Measurements from ENCODE around the gene ACOT11.
"Not testable (repeated sequence)": the region's sequence is repeated elsewhere in the genome, so short reads cannot be mapped to it uniquely, and the experiment has no call there.

Gene ACOT11

DNA sequence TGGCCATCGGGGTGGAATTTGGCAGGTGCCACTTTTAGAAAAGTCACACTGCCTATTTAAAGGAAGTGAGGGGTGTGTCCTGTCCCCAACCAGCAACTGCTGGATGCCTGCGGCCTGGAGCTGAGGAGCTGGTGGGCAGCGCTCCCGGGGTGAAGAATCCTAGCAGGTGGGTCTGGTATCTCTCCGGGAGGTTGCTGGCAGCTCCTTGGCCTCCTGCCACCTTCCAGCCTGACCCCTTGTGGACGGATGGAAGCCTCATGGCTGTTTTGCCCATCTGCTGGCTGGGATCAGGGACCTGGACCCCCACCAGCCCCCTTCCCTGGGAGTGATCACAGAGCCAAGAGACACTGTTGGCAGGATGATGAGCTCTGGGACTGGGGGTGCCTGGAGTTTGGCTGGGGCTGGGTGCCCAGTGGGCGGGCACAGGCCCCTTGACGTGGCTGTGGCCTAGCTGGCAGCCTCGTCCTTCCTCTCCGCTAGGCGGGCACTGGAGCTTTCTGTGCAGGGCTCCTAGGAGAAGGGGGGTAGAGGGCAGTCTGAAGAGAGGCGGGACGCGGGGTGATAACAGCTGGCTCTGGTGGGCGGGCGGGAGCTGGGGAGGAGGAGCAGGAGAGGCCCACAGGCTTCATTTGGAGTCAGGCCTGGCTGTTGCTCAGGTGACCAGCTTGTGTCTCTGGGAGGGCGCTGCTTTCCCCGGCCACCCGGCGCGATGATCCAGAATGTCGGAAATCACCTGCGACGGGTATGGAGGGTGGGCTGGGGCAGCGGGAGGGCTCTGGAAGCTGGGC is at the start of gene ACOT11:
Gene ACOT11, plus strand, starts transcription at position 628 of the 788 bp plus-strand sequence. Its CDS starts 82 bp downstream, at position 710.
- DNase-seq (ENCODE audit: low spot score), result peak; percentile 90

DNA sequence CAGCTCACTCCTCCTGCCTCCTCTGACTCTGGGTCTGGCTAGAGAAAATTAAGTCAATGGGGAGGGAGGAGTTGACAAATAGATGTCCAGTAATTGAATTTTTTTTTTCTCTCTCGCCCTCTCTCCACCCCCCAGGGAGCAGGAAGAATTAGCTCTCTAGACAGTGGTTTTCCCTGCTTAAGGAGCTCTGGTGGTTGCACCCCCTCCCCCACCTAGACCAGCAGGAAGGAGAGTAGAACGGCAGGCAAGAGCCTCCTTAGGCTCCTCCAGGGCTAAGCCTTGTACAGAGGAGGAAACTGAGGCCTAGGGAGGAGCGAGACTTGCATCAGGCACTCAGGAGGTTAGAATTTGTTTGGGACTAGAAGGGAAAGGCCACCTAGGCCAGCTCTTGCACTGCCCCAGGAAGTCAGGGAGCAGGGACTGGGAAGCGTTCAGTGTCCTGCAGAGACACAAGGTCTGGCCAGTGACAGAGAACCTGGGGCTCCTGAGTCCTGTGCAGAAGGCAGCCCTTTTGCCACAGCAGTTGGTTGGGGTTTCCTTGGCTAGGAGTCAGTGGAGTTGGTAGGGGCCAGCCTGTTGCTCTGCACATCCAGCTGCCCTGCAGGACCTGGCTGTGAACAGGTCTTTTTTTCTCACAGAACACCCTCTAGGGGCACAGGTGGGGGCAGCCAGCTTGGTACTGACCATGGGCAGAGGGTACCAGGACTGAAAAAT is 49.5 kb upstream of the ACOT11 start:
- DNase-seq (ENCODE audit: low spot score), result no peak

GRCh38 chr1:54499097-54499359 is 49.0 kb upstream of the ACOT11 start:
- no peak for DNase-seq (ENCODE audit: low spot score)

DNA sequence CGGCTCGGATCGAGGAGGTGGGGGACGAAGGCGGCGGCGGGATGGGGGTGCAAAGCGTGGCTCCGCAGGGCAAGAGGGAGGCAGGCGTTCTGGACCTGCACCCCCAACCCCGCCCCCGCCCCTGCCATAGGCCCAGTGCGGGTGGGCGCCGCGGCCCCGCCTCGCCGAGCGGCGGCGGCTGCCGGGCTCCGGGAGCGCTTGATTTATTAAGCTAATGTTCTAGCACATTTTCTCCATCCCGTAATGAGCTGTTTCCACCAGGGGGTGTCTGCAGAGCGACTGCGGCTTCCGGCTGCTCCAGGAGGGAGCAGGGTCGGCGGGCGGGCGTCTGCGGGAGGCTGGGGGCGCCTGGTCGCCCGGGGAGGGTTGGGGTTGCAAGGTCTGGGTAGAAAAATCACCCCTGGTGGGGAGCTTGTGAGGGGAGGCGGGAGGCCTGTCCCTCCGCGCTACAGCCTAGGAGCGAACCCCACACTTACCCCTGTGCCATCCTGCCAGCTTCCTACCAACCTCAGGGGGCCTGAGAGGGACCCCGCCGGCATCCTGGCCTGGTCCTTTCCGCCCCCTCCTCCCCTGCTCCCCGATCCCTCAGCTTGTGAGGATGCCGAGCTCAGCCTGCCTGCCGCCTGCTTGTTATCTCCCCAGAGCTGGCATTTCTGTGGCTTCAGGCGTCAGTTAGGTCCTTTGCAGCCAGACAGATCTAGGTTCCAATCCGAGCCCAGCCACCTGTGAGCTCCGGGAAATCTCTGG is 48.5 kb upstream of the ACOT11 start:
- no peak for DNase-seq (ENCODE audit: low spot score)

DNA sequence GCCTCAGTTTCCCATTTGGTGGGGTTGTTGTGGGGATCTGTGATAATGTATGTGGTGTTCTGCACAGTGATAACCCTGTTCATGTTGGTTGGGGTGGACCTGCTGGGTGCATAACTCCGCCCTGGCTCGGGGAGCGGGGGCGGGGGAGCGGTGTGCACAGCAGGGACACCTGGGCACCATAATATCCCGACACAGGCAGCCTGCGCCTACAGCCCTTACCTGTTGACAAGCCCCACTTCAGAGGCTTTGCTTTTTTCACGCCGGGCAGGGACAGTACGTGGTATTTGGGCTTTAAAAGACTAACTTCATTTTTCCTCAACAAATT is 48.0 kb upstream of the ACOT11 start:
- DNase-seq (ENCODE audit: low spot score), result no peak

DNA sequence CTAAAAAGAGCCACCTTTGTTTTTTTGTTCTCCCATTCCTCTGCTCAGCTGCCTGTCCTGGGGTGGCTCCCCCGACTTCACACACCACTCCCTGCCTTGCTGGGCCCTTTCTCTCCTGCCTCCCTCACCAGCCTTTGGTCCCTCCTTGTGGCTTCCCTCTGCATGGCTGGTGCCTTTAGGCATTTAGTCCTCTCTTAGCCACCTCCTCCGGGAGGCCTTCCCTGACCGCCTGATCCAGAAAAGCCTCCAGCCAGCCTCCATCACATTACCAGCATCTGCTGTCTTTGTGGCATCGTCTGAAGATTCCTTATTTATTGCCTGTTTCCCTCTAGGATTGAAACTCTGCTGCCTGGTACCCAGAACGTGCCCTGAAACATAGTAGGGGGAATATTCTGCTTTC is 46.2 kb upstream of the ACOT11 start:
- DNase-seq (ENCODE audit: low spot score), result no peak

GRCh38 chr1:54502342-54502741 is 45.7 kb upstream of the ACOT11 start:
- DNase-seq (ENCODE audit: low spot score), result no peak

- no peak for DNase-seq (ENCODE audit: low spot score)
Observed at GRCh38 chr1:54506594-54506993, 41.4 kb upstream of the ACOT11 start.

DNA sequence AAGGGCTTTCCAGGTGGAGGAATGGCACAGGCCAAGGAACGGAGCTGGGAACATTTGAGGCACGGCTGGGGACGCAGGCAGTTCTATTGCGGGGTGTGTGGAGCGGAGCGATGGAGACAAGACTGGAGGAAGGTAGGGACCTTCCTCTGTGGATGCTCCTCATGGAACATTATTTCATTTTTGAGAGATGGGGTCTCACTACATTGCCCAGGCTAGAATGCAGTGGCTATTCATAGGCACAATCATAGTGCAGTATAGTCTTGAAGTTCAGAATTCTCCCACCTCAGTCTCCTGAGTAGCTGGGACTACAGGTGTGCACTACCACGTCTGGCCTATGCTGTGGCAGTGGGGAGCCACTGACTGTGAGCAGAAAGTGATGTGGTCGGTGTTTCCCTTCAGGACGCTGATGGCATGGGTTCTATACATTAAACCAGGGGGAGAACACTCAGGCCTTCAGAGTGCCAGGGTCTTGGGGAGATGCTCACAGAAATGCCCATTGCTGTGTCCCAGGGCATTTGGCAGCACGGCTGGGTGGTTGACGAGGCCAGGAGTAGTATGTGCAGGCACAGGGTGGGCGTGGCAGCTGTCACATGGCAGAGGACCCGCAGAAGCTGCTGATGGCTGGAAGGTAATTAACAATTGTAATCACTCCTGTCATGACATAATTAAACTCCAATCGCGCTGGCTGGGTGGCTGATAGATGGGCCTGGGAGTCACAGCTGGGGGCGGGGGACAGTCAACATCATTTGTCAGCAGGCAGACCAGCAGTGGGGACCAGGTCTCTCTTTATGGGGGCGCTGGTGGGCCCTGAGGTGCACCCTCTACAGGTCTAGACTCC is 40.8 kb upstream of the ACOT11 start:
- no peak for DNase-seq (ENCODE audit: low spot score)

GRCh38 chr1:54510715-54511270 is 37.2 kb upstream of the ACOT11 start:
- DNase-seq (ENCODE audit: low spot score), result no peak

DNA sequence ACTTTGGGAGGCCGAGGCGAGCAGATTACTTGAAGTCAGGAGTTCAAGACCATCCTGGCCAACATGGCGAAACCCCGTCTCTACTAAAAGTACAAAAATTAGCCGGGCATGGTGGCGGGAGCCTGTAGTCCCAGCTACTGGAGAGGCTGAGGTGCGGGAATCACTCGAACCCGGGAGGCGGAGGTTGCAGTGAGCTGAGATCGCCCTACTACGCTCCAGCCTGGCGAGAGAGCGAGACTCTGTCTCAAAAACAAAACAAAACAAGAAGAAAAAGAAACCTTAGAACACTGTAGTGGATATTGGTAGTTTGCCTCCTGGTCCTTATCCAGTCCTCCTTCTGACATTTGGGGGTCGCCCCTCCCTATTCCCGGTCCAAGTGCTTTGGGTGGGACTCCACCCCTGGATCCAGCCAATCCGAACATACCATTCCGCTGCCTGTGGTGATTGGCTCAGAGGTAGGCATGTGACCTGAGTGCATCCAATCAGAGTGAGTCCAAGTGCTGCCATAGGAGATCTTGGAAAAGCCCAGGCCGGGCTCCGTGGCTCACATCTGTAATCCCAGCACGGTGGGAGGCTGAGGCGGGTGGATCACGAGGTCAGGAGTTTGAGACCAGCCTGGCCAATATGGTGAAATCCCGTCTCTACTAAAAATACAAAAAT is 34.0 kb upstream of the ACOT11 start:
- DNase-seq (ENCODE audit: low spot score), result not testable (repeated sequence)

DNA sequence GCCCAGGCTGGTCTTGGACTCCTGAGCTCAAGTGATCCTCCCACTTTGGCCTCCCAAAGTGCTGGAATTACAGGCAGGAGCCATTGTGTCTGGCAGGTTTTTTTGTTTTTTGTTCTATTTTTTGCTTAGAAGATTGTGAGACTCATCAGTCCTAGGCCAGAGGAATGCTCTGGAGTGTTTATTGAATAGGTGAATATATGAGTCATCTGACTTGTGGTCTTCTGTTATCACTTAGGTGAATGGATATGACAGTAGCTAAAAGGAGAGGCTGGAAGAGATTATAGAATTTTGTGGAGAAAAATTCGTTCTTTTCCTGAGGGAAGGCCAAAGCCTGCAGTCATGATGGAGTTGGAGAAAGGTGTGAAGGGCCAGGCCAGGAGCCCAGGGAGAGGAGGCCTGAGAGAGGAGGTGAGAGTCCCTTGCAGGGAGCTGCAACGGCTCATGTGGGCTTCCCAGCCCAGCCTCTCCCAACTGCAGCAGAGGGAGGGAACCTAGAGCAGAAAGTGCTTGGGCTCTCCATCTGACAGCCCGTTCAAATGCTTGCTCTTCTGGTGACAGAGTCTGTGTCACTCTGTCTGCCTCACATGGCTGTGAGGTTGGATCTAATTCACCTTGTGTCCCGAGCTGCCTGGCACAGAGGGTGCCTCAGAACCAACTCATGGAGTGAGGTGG is 31.6 kb upstream of the ACOT11 start:
- DNase-seq (ENCODE audit: low spot score), result no peak

DNA sequence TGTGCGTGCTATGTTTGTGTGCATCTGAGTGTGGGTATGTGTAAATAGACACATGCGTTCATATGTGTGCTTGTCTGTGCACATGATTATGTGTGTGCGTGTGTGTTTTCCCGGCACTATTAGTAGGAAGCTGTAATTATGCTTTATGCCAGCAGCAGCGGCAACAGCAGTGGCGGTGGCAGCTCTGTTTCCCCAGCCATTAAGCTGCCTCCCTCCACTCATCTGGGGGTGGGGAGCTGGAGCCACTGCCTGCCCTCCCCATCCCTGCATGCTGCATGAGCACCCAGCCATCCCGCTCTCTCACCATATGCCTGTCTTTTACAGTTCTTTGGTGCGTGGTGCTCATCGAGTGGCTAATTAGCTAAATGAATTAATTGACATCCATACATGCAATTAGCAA is 30.5 kb upstream of the ACOT11 start:
- DNase-seq (ENCODE audit: low spot score), result no peak

DNA sequence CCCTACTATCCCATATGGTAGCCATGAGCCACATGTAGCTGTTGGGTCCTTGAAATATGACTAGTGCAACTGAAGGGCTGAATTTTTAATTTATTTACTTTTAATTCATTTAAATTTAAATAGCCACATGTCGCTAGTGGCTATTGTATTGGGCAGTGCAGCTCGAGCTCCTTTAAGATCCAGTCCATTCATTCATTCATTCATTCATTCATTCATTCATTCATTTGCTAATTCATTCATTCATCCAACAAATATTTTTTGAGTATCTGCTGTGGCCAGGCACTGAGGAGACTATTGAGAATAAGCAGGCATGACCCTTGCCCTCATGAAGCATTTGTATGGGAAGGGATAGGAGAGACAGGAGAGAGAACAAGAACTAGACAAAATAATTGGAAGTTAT is 29.5 kb upstream of the ACOT11 start:
- no peak for DNase-seq (ENCODE audit: low spot score)

DNA sequence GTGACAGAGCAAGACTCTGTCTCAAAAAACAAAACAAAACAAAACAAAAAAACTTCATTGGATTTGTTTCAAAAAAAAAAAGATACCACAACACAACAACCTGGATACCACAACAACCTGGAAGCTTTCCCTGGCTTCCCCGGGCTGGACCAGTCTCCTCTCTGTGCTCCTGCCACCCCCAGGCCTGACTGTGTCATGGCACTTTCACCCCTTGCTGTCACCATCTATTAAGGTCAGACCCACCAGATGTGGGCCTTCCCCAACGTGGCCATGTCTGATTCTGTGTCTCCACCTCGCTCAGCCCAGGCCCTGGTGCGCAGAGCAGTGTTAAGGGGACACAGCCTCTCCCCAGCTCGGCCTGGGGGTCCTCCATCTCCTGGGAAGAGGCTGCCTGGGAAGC is 28.3 kb upstream of the ACOT11 start:
- DNase-seq (ENCODE audit: low spot score), result no peak

DNA sequence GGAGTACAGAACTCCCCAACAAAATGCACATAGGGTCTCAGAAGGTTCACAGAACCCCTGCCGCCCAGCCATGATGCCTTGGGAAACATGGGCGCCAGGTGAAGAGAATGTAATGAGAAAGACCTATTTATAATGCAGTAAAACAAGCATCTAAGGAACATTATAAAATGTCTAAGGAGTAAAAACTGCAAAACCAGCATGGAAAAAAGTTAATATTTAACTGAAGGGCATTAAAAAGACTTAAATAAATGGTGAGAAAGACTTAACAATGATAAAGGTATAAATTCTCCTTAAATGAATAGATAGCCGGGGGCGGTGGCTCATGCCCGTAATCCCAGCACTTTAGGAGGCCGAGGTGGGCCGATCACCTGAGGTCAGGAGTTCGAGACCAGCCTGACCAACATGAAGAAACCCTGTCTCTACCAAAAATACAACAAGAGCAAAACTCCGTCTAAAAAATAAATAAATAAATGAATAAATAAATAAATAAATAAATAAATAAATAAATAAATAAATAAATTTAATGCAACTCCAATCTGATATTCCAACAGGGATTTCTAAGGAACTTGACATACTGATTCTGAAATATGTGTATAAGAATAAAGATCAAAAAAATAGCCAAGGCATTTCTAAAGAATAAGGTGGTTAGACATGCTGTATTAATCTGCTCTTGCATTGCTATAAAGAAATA is 27.3 kb upstream of the ACOT11 start:
- DNase-seq (ENCODE audit: low spot score), result no peak

DNA sequence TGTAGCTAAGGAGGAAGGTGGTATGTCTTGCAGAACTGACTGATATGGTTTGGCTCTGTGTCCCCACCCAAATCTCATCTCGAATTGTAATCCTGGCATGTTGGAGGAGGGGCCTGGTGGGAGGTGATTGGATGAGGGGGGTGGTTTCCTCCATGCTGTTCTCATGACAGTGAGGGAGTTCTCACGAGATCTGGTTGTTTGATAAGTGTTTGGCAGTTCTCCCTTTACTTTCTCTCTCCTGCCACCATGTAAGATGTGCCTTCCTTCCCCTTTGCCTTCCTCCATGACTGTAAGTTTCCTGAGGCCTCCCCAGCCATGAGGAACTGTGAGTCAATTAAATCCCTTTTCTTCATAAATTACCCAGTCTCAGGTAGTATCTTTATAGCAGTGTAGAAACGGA is 21.5 kb upstream of the ACOT11 start:
- DNase-seq (ENCODE audit: low spot score), result not testable (repeated sequence)

DNA sequence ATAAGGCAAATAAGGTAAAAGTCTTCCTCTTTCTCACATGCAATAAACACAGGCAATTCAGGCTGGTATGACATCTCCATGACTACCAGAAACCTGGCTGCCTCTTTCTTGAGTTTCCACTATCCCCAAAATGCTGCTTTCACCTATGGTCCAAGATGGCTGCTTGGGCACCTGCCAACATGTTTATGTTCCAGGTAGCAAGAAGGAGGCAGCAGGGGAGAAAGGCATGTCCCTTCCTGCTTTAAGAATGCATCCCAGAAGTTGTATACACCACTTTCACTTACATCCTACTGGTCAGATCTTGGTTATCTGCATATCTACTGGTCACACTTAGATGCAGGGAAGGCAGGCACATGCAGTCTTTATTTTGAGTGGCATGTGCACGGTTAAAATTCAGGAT is 19.4 kb upstream of the ACOT11 start:
- no peak for DNase-seq (ENCODE audit: low spot score)

- no peak for DNase-seq (ENCODE audit: low spot score)
Observed at GRCh38 chr1:54532033-54532432, 16.0 kb upstream of the ACOT11 start.

DNA sequence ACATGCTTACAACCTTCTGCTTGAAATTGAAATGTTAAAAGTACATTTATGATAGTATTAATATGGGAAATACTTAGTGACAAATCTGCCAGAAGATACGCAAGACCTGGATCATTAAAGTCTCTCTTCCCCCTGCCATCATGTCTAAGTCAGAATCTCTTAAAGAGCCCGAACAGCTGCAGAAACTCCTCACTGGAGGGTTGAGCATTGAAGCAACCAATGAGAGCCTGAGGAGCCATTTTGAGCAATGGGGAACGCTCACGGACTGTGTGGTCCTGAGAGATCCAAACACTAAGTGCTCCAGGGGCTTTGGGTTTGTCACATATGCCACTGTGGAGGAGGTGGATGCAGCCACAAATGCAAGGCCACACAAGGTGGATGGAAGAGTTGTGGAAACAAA is 11.4 kb upstream of the ACOT11 start:
- not testable (repeated sequence) for DNase-seq (ENCODE audit: low spot score)
